NCI-H2081 (cell line): Measurements from ENCODE around the gene CRTC3.
"Not testable (repeated sequence)": the region's sequence is repeated elsewhere in the genome, so short reads cannot be mapped to it uniquely, and the experiment has no call there.

ENCODE experiments used
- DNase-seq, 2 experiments: peaks; one replicate each; lab custom pipeline; 2025; lab: John Stamatoyannopoulos, UW

The CRTC3 gene

GRCh38 chr15:90650117-90650955 is 120.6 kb downstream of the CRTC3 start:
- DNase-seq = no peak

DNA sequence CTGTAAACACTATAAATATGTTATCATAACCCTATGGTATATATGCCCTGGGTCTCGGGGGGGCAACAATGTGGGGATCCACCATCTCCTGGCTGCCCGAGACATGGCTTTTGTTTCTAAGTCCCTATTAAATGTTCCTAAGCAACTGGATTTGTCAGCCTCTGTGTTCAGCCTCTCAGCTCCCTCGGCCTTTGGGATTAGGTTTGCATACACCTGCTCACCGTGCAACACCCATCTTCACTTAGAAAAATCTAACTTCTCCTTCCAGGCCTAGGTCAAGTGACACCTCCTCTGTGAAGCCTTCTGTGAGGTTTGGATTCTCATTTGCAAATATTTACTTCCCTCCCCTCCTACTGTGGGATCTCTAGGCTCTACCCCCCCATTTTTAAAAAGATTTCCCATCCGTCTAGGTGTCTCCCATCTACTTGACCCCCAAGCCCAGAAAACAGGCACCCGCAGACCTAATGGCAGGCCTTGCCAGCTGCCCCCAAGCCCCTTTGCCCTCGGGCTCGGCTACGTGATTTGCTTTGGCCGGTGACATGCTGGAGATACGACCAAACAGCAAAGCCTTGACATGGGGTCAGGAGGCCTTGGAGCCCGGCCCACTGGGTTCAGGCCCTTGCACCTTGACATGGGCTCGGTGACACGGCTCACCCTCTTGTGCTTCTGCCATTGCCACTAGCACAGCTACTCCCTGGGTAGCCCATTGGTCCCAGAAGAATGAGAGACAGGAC is 121.4 kb downstream of the CRTC3 start:
- DNase-seq = no peak

DNA sequence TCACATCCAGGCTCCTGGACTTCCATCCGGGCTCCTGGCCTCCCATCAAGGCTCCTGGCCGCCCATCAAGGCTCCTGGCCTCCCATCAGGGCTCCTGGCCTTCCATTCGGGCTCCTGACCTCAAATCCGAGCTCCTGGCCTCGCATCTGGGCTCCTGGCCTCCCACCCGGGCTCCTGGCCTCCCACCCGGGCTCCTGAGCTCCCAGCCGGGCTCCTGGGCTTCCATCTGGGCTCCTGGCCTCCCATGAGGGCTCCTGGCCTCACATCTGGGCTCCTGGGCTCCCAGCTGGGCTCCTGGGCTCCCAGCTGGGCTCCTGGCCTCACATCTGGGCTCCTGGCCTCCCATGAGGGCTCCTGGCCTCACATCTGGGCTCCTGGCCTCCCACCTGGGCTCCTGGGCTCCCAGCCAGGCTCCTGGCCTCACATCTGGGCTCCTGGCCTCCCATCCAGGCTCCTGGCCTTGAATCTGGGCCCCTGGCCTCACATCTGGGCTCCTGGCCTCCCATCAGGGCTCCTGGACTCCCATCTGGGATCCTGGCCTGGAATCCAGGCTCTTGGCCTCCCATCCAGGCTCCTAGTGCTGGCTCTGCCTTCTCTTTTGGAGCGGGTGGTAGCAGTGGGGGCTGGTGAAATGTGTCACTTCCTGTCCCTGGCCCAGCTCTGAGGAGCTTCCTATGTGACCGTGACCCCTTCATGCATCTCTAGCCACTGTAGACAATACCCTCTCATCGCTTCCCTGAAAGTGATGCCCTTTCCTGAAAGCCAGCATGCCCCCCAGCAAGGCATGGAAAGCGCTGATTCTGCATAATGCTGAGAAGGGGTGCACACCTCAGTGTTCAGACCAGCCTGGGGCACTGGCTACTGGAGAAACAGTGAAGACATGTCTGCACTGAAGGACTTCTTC is 124.8 kb downstream of the CRTC3 start:
- DNase-seq = no peak

DNA sequence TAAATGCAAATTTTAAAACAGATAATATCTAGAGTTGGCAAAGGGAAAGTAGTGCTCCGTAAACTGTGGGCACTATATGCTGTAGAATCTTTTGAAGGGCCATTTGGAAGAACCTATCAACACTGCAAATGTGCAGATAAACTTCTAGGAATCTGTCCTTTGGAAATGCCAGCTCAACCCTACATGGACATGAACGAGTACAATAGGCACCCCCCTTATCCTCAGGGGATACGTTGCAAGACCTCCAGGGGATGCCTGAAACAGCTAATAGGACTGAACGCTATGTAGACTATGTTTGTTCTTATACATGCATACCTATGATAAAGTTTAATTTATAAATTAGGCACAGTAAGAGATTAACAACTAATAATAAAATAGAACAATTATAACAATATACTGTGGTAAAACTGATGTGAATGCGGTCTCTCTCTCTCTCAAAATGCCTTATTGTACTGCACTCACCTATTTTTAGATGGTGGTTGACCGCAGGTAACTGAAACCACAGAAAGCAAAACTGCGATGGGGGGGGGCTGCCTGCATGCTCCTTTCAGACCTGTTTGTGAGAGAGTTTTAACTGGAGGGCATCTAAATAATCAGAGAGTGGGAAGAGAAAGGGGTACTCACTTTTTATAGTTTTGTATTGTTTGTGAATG is 127.9 kb downstream of the CRTC3 start:
- DNase-seq = not testable (repeated sequence)

GRCh38 chr15:90659481-90659880 is 129.8 kb downstream of the CRTC3 start:
- no peak for DNase-seq

DNA sequence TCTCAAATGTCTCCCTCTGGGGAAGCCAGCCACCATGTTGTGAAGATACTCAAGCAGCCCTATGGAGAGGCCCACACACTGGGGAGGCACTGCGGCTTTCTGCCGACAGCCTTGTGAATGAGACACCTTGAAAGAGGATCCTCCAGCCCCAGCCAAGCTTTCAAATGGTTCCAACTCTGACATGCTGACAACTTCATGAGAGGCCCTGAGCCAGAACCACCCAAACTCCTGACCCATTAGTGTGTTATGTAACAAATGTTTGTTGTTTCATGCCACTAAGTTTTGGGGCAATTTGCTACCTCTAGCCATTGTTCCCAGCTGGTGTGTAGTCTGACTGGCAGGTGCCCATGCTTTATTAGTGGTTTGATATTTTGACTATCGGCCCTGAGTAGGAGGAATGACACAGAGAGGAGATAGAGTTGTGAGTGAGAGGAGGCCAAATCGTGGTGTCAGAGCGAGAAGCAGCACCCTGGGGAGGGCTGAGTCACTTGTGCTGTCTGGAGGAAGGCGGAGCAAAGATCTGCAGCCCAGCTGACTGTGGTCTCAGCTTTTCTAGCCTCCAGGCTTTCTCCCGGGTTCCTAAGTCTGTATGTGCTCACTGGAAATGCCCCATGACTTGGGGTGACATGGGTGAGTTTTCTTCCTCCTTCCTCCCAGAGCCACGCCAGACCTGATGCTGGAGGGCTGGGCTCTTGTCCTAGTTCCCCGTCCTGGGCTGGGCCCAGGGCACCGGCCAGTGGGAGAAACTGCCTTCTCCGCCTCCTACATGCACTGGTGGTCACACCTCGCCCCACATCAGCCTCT is 130.7 kb downstream of the CRTC3 start:
- DNase-seq = no peak

DNA sequence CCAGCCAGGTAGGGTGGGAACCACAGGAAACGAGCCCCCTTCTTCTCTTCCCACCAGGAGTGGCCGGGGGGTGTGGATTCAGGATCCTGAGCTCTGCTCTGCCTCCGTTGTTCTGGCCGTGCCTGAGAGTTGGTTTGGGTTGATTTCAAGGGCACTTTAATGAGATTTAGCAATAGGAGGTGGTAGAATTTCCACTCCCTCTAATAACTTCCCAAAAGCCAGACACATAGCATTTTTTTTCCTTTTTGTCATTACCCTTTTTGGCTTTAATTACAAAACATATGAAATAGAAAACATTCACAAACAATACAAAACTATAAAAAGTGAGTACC is 131.2 kb downstream of the CRTC3 start:
- DNase-seq = not testable (repeated sequence)

DNA sequence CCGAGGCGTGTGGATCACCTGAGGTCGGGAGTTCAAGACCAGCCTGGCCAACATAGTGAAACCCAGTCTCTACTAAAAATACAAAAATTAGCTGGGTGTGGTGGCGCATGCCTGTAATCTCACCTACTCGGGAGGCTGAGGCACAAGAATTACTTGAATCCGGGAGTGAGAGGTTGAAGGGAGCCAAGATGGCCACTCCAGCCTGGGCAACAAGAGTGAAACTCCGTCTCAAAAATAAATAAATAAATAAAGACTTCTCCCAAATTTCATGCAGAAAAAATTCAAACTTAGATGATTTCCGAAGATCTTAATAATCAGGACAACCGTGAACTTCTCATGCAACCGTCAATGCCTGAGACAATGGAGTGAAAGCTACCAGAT is 134.3 kb downstream of the CRTC3 start:
- DNase-seq = not testable (repeated sequence)

GRCh38 chr15:90664650-90665287 is 135.0 kb downstream of the CRTC3 start:
- DNase-seq = no peak

GRCh38 chr15:90665288-90666134 is 135.8 kb downstream of the CRTC3 start:
- peak; percentile 49 to 61 for DNase-seq

DNA sequence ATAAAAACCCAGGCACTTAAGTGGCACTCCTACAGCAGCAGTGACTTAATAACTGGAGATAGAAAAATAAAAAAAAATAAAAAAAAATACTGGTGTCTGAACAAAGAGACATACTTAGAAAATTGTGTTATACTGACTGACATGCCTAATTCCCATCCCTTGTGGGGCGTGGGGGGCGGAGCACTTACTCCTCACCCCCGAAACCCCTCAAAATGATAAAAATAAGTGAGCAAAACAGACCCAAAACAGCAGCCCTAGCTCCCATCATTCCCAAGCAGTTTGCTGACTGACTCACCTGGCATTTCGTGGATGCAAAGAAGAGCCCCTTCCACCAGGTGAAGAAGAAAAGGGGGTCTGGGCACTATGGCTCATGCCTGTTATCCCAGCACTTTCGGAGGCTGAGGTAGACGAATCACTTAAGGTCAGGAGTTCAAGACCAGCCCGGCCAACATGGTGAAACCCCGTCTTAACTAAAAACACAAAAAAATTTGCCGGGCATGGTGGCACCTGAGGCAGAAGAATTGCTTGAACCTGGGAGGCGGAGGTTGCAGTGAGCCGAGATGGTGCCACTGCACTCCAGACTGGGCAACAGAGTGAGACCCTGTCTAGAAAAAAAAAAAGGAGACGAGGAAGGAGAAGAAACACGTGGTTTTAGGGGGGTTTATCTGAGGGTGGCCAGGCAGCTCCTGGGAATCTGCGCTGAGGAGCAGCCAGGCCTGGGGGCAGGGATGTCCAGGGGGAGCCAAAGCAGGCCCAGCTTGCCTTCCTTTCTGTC is 136.6 kb downstream of the CRTC3 start:
- DNase-seq = no peak

GRCh38 chr15:90667073-90667754 is 137.5 kb downstream of the CRTC3 start:
- no peak for DNase-seq

- not testable (repeated sequence) for DNase-seq
Measured at GRCh38 chr15:90667755-90668345, 138.1 kb downstream of the CRTC3 start.

GRCh38 chr15:90670631-90671030 is 140.9 kb downstream of the CRTC3 start:
- not testable (repeated sequence) for DNase-seq

DNA sequence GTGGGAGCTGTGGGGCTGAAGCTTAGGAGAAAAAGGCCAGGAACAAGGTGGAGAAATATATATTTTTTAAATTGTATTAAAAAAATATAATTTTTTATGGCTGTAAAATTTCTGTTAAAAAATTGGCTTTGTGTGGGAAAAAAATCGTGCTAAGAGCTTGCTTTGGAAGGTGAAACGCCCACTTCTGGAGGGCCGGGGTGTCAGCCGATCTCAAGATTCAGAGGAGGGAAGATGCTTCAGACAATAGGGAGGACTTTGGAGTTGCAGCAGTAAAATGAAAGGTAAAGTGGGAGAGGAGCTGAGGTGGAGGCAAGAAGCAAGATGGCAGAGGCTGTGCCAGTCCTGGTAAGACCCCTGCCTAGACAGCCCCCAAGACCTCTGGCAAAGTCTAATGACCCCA is 141.5 kb downstream of the CRTC3 start:
- no peak for DNase-seq

DNA sequence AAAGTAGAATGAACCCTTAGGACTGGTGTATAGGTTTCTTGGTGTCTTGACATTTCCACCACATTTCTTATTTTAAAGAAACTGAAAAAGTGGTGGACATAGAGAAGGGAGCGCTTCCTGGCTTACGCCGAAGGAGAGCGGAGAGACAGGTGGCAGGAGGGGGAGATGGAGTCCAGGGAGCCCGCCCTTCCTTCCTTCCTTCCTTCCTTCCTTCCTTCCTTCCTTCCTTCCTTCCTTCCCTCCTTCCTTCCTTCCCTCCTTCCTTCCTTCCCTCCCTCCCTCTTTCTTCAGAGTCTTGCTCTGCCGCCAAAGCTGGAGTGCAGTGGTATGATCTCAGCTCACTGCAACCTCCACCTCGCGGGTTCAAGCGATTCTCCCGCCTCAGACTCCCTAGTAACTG is 143.6 kb downstream of the CRTC3 start:
- not testable (repeated sequence) for DNase-seq

GRCh38 chr15:90674476-90674875 is 144.8 kb downstream of the CRTC3 start:
- DNase-seq = no peak

GRCh38 chr15:90675464-90675863 is 145.7 kb downstream of the CRTC3 start:
- no peak for DNase-seq
